GM12872 (cell line): ENCODE measurements around the gene ARHGEF11.

Experiments used
- CTCF ChIP-seq: IDR thresholded peaks from 3 replicates; pipeline ENCODE4 v1.5.1; 2011; ENCODE audit warnings: low read depth, mild to moderate bottlenecking, low read length, moderate library complexity; ENCODE audit not compliant: insufficient read depth

The ARHGEF11 gene

GRCh38 chr1:156923670-156924477 is 121.7 kb downstream of the ARHGEF11 start:
- TF ChIP-seq CTCF: no peak

GRCh38 chr1:156922986-156923669 is 122.4 kb downstream of the ARHGEF11 start:
- no peak for TF ChIP-seq CTCF

GRCh38 chr1:156921053-156921529 is 124.5 kb downstream of the ARHGEF11 start:
- TF ChIP-seq CTCF: no peak

GRCh38 chr1:156920233-156921052 is 125.1 kb downstream of the ARHGEF11 start, which contains the start of gene LRRC71:
Gene LRRC71 (plus strand): TSS chr1:156920632. CDS start chr1:156920804, 172 bp downstream.
- TF ChIP-seq CTCF: peak; percentile 43; the same call in 2 of the 3 replicates

GRCh38 chr1:156914440-156914856 is 131.1 kb downstream of the ARHGEF11 start:
- TF ChIP-seq CTCF: no peak

- TF ChIP-seq CTCF: no peak
Measured at GRCh38 chr1:156913809-156914387, 131.6 kb downstream of the ARHGEF11 start.
